HG02885 (cell line): ENCODE results near the gene DLL4.

Source experiments
- ATAC-seq: cut with Tn5 transposase; IDR thresholded peaks from one replicate; pipeline ENCODE4 v1.9.1; 2021; ENCODE audit warnings: mild to moderate bottlenecking; ENCODE audit not compliant: unreplicated experiment, poor library complexity

DLL4 gene

DNA sequence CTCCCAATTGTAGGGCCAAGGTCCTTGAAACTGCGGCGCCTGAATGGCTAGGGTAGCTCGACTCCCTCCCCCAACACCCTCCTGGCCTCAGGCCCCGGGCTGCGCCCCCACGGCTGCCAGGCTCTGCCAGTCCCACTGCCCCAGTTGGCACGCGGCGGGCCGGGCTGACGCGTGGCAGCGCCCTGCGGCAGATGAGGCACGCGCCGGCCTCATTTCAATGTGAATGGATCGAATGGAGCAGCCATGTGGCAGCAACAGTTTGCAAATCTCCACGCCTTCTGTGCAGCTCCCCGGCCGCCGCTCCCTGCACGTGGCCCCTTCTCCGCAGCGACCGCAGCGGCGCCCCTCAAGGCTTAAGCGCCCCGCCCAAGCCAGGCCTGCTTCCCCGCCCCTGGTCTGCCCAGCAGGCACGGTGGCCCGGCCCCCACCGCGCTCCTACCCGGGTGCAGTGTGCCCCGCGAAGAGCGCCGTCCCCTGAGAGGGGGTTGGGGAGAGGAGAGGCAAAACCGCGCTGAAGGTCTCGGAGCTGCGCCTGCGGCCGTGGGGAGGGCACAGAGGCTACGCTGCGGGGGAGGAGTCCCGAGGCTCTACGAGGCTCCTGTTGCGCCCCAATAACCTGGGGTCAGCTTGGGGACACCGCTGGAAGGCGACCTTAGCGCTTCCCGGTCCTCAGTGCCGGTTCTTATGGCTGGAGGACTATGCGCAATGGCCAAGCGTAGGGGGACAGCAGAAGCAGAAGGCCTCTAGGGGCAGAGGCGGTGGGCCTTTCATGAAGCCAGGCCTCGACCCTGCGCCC lies 3.1 kb upstream of the DLL4 start:
- ATAC-seq: no peak

- no peak for ATAC-seq
Measured at GRCh38 chr15:40926659-40927494, 2.3 kb upstream of the DLL4 start.

DNA sequence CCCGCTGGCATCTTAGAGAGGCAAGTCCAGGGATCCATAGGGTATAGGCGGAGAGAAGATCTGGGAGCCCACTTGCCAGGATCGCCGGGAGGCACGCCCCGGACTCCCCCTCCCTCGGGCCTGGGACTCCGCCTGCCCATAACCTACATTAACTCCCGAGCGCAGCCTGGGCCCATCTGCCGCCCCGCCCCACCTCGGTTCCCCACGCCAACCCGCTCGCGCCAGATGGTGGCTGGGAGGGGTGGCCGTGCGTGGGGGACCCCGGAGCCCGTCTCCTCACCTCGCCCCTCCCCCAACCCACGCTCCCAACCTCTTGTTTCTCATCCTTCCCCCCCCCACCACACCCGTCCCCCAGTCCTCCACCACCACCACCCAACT lies 1.7 kb upstream of the DLL4 start:
- no peak for ATAC-seq

- ATAC-seq: no peak
Measured at GRCh38 chr15:40927873-40928806, 1.0 kb upstream of the DLL4 start.

- no peak for ATAC-seq
Measured at GRCh38 chr15:40929660-40930429, 705 bp downstream of the DLL4 start.

GRCh38 chr15:40930430-40931299 lies 1.5 kb downstream of the DLL4 start:
- ATAC-seq: no peak

- ATAC-seq: no peak
Measured at GRCh38 chr15:40931300-40932142, 2.4 kb downstream of the DLL4 start.

GRCh38 chr15:40932156-40932555 lies 3.0 kb downstream of the DLL4 start:
- no peak for ATAC-seq

DNA sequence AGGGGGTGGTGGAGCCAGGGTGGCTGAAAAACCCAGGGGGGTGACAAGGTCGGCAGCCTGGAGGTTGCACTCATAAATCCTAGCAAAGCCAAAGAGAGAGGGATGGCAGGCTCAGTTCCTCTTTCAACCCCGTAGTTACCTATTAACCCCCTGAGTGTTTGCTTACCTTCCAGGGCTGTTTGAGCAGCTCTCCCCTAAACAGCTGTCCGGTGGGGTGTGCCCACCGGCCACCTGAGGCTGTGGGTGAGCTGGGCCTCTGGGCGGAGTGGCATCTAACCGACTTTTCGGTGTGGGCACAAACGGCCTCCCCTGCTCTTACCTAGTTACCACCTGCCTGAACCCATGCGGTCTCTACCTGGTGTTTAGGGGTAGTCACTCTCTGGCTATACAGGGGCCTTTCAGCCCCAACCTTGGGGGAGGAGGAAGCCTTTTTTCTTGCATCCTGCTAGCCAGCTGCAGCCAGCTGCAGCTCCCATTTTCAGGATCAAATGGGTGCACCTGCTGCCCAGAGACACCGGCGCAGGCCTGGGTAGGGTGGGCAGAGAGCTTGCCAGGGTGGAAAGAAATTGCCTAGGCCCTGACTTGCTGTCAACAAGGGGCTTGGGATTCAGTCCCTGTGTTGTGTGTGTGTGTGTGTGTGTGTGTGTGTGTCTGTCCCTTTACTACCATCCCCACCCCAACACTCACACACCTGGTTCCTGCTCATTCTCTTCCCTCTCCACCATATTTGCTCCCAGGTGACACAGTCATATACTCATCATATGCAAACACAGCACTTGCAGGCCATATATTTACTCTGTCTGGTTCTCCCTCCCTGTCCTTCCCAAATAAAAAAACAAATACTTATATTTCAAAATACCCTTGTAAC lies 3.7 kb downstream of the DLL4 start:
- ATAC-seq: no peak

- no peak for ATAC-seq
Measured at GRCh38 chr15:40933517-40933902, 4.4 kb downstream of the DLL4 start.

GRCh38 chr15:40934457-40934856 lies 5.3 kb downstream of the DLL4 start:
- ATAC-seq: no peak

GRCh38 chr15:40936234-40936708 lies 7.1 kb downstream of the DLL4 start:
- no peak for ATAC-seq

DNA sequence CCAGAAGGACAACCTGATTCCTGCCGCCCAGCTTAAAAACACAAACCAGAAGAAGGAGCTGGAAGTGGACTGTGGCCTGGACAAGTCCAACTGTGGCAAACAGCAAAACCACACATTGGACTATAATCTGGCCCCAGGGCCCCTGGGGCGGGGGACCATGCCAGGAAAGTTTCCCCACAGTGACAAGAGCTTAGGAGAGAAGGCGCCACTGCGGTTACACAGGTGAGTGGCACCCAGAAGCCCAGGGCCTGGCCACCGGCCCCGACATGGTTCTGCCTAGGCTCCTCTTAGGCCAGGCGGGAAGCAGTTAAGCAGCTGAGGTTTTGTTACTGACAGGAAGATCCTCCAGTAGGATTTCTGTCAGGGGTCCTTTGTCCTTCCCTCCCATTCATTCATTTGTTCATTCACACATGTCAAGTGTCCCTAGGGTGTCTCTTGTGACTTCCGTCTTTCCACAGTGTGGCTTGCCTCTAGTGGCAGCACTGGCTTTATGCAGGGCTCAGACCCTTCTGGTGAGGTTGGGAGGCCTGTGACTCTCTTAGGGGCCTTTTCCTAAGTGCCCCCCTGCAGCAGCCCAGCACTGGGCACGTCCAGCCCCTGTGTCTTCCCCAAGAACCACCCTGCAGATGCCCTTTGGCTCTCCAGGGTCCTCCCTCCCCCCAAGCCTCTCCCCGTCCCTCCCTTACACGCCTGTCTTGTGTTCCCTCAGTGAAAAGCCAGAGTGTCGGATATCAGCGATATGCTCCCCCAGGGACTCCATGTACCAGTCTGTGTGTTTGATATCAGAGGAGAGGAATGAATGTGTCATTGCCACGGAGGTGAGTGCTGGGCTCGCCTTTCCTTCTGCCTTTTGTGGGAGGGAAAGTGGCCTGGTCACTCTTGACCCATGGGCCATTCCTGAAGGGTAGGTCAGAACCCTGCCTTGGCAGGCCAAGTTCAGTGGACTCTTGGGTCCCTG lies 7.8 kb downstream of the DLL4 start:
- ATAC-seq: no peak

- ATAC-seq: no peak
Measured at GRCh38 chr15:40937762-40938535, 8.8 kb downstream of the DLL4 start.

GRCh38 chr15:40938536-40938870 lies 9.4 kb downstream of the DLL4 start:
- no peak for ATAC-seq
